ENCODE data around the gene PLP1.

PLP1 gene

DNA sequence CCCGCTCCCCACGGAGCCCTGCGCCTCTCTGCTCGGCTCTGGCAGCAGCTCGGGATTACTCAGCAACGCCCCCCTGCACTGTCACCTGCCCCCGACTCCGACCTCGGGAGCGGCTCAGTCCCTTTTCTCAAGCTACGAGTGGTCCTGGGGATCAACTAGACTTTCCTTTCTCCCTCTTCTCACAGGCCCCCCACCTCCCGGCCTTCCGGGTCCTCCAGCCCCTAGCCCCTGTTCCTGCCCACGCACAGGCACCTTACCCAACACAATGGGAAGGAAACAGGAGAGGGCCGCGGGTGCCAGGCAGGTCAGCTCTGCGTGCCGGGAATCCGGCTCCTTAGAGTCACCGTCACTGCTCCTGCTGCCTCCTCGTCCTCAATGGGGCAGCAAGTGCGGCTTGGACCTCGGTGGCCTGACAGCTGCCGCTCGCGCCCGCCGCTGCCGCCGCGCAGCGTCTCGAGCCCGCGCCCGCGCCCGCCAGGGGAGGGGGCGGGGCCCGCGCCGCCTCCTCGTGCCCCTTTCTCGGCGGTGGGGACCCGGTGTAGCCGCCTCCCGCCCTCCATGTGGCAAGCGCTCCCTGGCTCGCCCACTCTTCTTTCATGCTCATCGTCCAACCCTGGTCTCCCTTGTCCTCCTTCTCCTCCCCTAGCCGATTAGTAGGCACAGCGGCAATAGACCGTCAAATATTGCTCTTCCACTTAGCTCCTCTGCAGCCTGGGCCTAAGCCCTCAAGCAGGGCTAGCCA is 55.3 kb downstream of the PLP1 start, which contains the start of gene RAB9B:
RAB9B (minus strand) TSS at position 455 of the 742 bp plus-strand sequence. CDS start 6,473 bp downstream, outside the sequence.
- peak; percentile 12 for DNase-seq

DNA sequence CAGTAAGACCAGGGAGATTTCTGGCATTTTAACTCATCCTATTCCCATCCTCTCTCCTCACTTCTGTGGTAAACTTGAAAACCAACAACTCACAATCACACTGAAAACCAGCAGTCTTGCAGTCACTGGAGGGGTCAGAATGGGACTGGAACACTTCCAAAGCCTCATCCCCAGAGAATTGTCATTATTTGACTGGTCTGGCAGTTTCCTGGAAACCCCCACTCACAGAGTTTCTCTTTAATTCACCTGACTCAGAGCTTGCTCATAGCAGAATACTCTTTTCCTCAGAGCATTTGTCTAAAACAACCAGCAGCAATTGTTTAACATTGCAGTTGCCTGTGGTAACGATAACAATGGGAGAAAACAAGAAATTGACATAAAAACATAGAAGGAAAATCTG is 62.8 kb downstream of the PLP1 start:
- DNase-seq, result no peak
